Left lung (tissue), 10 donors: ENCODE results near the gene IRF2. TPM values are rescaled to one million over a fixed set of nuclear protein-coding genes. Genes with fewer than 3 reads are reported as not detected.

Experiments used
- ATAC-seq: fragments of 200-7000 bp; cut with Tn5 transposase; one replicate; pipeline ENCODE4 v1.9.1; 2020; ENCODE audit warnings: moderate library complexity
- DNase-seq, 4 donors: peaks; one replicate each; pipeline ENCODE4 v3.0.0-alpha.2; 2013 to 2020
- H3K27ac ChIP-seq, 2 donors: fragments of 200-600 bp; sonication (generic) in 1 of 2; one replicate each; pipeline versions ENCODE4 v1.5.0 to v1.8.0; 2020 to 2021
- H3K27me3 ChIP-seq, 2 donors: fragments of 200-600 bp; sonication (generic) in 1 of 2; one replicate each; pipeline versions ENCODE4 v1.5.0 to v1.8.0; 2020 to 2021
- H3K36me3 ChIP-seq, 2 donors: fragments of 200-600 bp; sonication (generic) in 1 of 2; one replicate each; pipeline versions ENCODE4 v1.5.0 to v1.8.0; 2020 to 2021
- H3K4me1 ChIP-seq, 2 donors: fragments of 200-600 bp; one replicate each; pipeline ENCODE4 v1.8.0; 2021
- H3K4me3 ChIP-seq, 2 donors: fragments of 200-600 bp; sonication (generic) in 1 of 2; one replicate each; pipeline versions ENCODE4 v1.5.0 to v1.8.0; 2020 to 2021; ENCODE audit warnings: mild to moderate bottlenecking in 1 of 2
- H3K9me3 ChIP-seq, 2 donors: fragments of 200-600 bp; sonication (generic) in 1 of 2; one replicate each; pipeline versions ENCODE4 v1.5.0 to v1.8.0; 2020 to 2021
- CTCF ChIP-seq, 2 donors: fragments of 200-600 bp; sonication (generic) in 1 of 2; IDR thresholded peaks; one replicate each; pipeline versions ENCODE4 v1.5.0 to v1.8.0; 2021; ENCODE audit warnings: antibody characterized with exemption in 2 of 2
- intact Hi-C, 2 donors: fragments of 100-400 bp; cut with DNase I; formaldehyde crosslinking; loops; one replicate each; pipeline versions ENCODE4 v1.11.2 to v1.14.2; 2022
- polyA plus RNA-seq, 6 donors: library from polyadenylated mRNA; unstranded; fragments of 120-200 nt; gene quantifications; one replicate each; pipeline ENCODE4 v1.2.1, GENCODE V29; 2013; ENCODE audit not compliant: insufficient read length in 6 of 6
- total RNA-seq, 2 donors: library from RNA; stranded (reverse); fragmentation: NEBNext Ultra II Directional; extraction: Animal tissue kit (Norgen Biotek cat#: 25700); gene quantifications; one replicate each; pipeline ENCODE4 v1.2.1, GENCODE V29; 2021
- donor health status: DM: no; HTN: yes; CAD: no.
- donor health status: DM: no; HTN: no; CAD: no.

IRF2 gene
- total and polyA plus RNA-seq, 8 donors, result 32.8 to 50.2 (median 47.0) TPM

DNA sequence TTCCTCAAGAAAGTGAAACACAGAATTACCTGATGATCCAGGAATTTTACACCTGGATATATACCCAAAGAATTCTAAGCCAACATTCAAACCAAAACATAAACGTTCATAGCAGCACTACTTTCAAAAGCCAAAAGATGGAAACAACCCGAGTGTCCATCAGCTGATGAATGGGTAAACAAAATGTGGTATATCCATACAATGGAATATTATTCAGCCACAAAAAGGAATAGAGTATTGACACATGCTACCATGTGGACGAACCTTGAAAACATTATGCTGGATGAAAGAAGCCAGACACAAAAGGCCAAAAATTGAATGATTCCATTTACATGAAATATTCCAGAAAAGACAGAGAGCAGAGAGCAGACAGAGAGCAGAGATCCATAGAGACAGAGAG lies 52.0 kb downstream of the IRF2 start:
- ATAC-seq (no peak), DNase-seq (no peak)
- no peak overlapping the region for H3K4me3 ChIP-seq
- intact Hi-C loops, result no loop called here
- H3K4me1 ChIP-seq, result peaks cover 9 to 54% of the 10 kb centered on the region in 2 donors
- no peak for TF ChIP-seq CTCF (IDR thresholded peaks at IDR 0.05)
- H3K36me3 ChIP-seq, result peaks cover 0 to 60% of the 10 kb centered on the region in 2 donors
- H3K27ac ChIP-seq, result no peak overlapping the region
- no peaks in the 10 kb centered on the region for H3K27me3 ChIP-seq
- H3K9me3 ChIP-seq, result peaks cover 0 to 2% of the 10 kb centered on the region in 2 donors

DNA sequence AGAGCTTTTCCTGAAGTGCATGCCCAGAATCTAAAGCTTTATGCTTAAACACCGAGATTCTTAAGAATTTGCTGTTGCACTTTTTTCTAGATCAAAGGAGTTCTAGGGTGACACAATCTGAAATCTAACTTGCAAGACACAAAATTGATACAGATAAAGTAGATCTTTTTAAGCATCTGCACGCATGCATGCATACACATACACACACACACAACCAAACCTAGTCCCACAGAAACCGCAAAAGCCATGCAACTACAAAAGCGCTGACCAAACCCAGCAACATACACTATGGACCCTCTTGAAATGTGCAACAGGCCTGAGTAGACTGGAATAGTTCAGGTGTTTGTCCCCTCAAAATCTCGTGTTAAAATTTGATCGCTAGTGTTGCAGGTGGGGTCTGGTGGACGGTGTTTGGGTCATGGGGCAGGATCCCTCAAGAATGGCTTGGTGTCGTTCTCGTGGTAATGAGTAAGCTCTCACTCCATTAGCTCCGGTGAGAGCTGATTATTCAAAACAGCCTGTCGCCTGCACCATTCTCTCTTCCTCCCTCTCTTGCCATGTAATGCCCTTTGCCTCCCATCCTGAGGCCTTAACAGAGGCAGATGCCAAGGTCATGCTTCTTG lies 52.7 kb downstream of the IRF2 start:
- no peak overlapping the region for H3K4me3 ChIP-seq
- peak overlapping the region in 1 of 2 donors; percentile 13 for H3K27ac ChIP-seq
- peaks cover 0 to 2% of the 10 kb centered on the region in 2 donors for H3K9me3 ChIP-seq
- ATAC-seq (no peak), DNase-seq (no peak)
- no peaks in the 10 kb centered on the region for H3K27me3 ChIP-seq
- H3K4me1 ChIP-seq, result peaks cover 9 to 56% of the 10 kb centered on the region in 2 donors
- intact Hi-C loops, result no loop called here
- no peak for TF ChIP-seq CTCF (IDR thresholded peaks at IDR 0.05)
- H3K36me3 ChIP-seq, result peaks cover 0 to 52% of the 10 kb centered on the region in 2 donors

DNA sequence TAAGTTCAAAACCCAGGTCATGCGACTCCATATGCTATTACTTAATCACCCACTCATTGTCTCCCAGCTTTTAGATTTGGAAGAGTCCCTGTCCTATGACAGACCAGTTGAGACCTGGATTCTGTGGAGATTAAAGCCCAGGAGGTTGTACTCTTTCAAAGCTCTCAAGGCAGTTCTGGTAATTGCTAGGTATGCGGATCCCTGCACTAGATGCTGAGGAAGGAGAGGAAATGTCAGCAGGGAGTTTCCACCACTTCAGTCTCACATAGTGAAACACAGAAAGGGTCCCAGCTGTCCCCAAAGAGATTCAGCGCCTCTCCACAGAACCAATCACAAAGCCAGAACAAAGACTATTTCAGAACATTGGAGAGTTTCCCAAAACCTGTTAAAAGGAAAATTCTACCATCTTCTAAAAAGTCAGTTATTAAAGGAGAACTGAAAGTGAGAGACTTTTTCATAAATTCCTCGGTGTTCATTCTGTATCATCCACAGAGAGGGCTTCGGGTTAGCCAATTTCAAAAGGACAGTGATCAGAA lies 53.4 kb downstream of the IRF2 start:
- H3K27ac ChIP-seq, result peak overlapping the region; percentile 8 to 13
- H3K27me3 ChIP-seq, result no peaks in the 10 kb centered on the region

DNA sequence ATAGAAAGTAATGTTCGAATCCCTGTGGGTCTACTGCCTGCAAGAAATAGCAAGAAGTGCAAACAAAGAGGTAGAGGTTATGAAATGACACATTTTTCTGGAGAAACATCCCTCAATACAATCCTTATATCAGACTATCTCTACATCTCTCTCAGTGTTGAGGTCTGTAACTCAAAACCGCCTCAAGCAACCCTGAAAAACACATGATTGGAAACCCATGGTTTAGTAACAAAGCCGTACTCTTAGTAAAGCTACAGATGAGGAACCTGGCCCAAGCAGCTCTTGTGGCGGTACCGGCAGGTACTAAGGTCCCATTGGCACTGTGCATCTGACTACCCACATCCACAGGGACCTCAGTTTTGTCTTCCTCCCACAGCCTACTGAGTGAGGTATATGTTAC lies 53.9 kb downstream of the IRF2 start:
- DNase-seq (no peak), ATAC-seq (no peak)
- Histone ChIP-seq H3K36me3 (peaks cover 0 to 48% of the 10 kb centered on the region in 2 donors), H3K9me3 (peaks cover 0 to 2% of the 10 kb centered on the region in 2 donors), H3K27ac (peak overlapping the region; percentile 8 to 13), H3K4me3 (no peak overlapping the region), H3K4me1 (peaks cover 10 to 56% of the 10 kb centered on the region in 2 donors), H3K27me3 (no peaks in the 10 kb centered on the region)
- intact Hi-C loops, result no loop called here
- no peak for TF ChIP-seq CTCF (IDR thresholded peaks at IDR 0.05)

More for the DNA sequence above, 53.4 kb downstream of the IRF2 start:
- Histone ChIP-seq H3K4me3 (no peak overlapping the region), H3K36me3 (peaks cover 0 to 48% of the 10 kb centered on the region in 2 donors), H3K9me3 (peaks cover 0 to 2% of the 10 kb centered on the region in 2 donors), H3K4me1 (peaks cover 9 to 60% of the 10 kb centered on the region in 2 donors)
- no peak for ATAC-seq
- intact Hi-C loops, result no loop called here
- DNase-seq, result no peak
- no peak for TF ChIP-seq CTCF (IDR thresholded peaks at IDR 0.05)

DNA sequence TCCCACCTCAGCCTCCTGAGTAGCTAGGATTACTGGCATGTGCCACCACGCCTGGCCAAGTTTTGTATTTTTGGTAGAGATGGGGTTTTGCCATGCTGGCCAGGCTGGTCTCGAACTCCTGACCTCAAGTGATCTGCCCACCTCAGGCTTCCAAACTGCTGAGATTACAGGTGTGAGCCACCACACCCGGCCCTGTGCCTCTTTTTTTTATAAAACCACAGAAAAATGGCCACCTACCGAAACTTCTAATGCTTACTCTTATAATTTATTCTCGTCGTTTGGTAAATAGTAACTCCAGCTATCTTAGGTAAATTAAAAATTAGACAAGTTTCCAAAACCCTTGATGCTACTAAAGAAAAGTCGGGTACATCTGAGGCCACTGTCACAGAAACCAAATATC lies 54.4 kb downstream of the IRF2 start:
- no peak for TF ChIP-seq CTCF (IDR thresholded peaks at IDR 0.05)
- DNase-seq (no peak), ATAC-seq (no peak)
- Histone ChIP-seq H3K9me3 (peaks cover 0 to 2% of the 10 kb centered on the region in 2 donors), H3K4me1 (peaks cover 14 to 51% of the 10 kb centered on the region in 2 donors), H3K27ac (peak overlapping the region in 1 of 2 donors; percentile 19), H3K27me3 (no peaks in the 10 kb centered on the region), H3K4me3 (no peak overlapping the region), H3K36me3 (peaks cover 0 to 48% of the 10 kb centered on the region in 2 donors)
- intact Hi-C loops, result no loop called here
